ENCODE data around the gene TXNRD1.

Gene TXNRD1

GRCh38 chr12:104317538-104318210 is 102.1 kb downstream of the TXNRD1 start:
- Histone ChIP-seq H3K36me3 (ENCODE audit: control insufficient read depth in 2 of 2, insufficient read depth in 1 of 2, low read length in 2 of 2) (peaks cover 48 to 96% of the 10 kb centered on the region in 2 experiments), H3K4me3 (ENCODE audit: low read depth, low read length) (no peak overlapping the region), H3K4me1 (ENCODE audit: control insufficient read depth, insufficient read depth, low read length) (no peaks in the 10 kb centered on the region), H3K9me3 (ENCODE audit: control insufficient read depth, insufficient read depth, low read depth, low read length) (no peaks in the 10 kb centered on the region), H3K27ac (ENCODE audit: extremely low read depth, low read depth, low read length) (no peak overlapping the region)
- ChIA-PET CTCF (no interaction called here), POLR2A (no interaction called here)
- TF ChIP-seq ZNF174 (tag by site-specific recombination; IDR thresholded peaks at IDR 0.05) (no peak), ZNF311 (tag by site-specific recombination; IDR thresholded peaks at IDR 0.05; ENCODE audit: borderline replicate concordance) (no peak), PRDM1 (tag by site-specific recombination; IDR thresholded peaks at IDR 0.05) (no peak), ZNF707 (tag by site-specific recombination; IDR thresholded peaks at IDR 0.05) (no peak), KLF9 (tag by site-specific recombination; IDR thresholded peaks at IDR 0.05; ENCODE audit: low read depth) (no peak), ZNF510 (tag by site-specific recombination; IDR thresholded peaks at IDR 0.05; ENCODE audit: insufficient replicate concordance) (no peak), ZNF350 (tag by site-specific recombination; IDR thresholded peaks at IDR 0.05) (no peak), ZNF530 (tag by site-specific recombination; IDR thresholded peaks at IDR 0.05; ENCODE audit: low read depth) (no peak), SP2 (tag by site-specific recombination; IDR thresholded peaks at IDR 0.05) (no peak), ZNF521 (tag by site-specific recombination; IDR thresholded peaks at IDR 0.05) (no peak), ZNF18 (tag by site-specific recombination; IDR thresholded peaks at IDR 0.05) (no peak), ZNF221 (tag by site-specific recombination; IDR thresholded peaks at IDR 0.05; ENCODE audit: borderline replicate concordance) (no peak), ZNF157 (tag by site-specific recombination; IDR thresholded peaks at IDR 0.05) (no peak), ZNF362 (tag by site-specific recombination; IDR thresholded peaks at IDR 0.05) (no peak)

GRCh38 chr12:104319028-104319427 is 103.4 kb downstream of the TXNRD1 start:
- TF ChIP-seq INSM2 (tag by site-specific recombination; IDR thresholded peaks at IDR 0.05) = no peak
- no peaks in the 10 kb centered on the region for H3K9me3 ChIP-seq (ENCODE audit: control insufficient read depth, insufficient read depth, low read depth, low read length)
- no peak overlapping the region for H3K27ac ChIP-seq (ENCODE audit: extremely low read depth, low read depth, low read length)
- no peak overlapping the region for H3K4me3 ChIP-seq (ENCODE audit: low read depth, low read length)
- ChIA-PET CTCF (interaction anchor here (1.1 kb wide), 1 partner anchor 142 kb away, joined by 3 read pairs; no protein-coding TSS in a partner anchor), POLR2A (no interaction called here)
- H3K4me1 ChIP-seq (ENCODE audit: control insufficient read depth, insufficient read depth, low read length) = no peaks in the 10 kb centered on the region
- peaks cover 48 to 85% of the 10 kb centered on the region in 2 experiments for H3K36me3 ChIP-seq (ENCODE audit: control insufficient read depth in 2 of 2, insufficient read depth in 1 of 2, low read length in 2 of 2)

- Histone ChIP-seq H3K9me3 (ENCODE audit: control insufficient read depth, insufficient read depth, low read depth, low read length) (no peaks in the 10 kb centered on the region), H3K4me1 (ENCODE audit: control insufficient read depth, insufficient read depth, low read length) (no peaks in the 10 kb centered on the region), H3K36me3 (ENCODE audit: control insufficient read depth in 2 of 2, insufficient read depth in 1 of 2, low read length in 2 of 2) (peaks cover 47 to 84% of the 10 kb centered on the region in 2 experiments), H3K4me3 (ENCODE audit: low read depth, low read length) (no peak overlapping the region), H3K27ac (ENCODE audit: extremely low read depth, low read depth, low read length) (no peak overlapping the region)
- POLR2A ChIA-PET = interaction anchor here (0.6 kb wide), 2 partner anchors 12 to 18 kb away, joined by 3 to 4 read pairs; no protein-coding TSS in a partner anchor
- CTCF ChIA-PET = interaction anchor here (0.6 to 0.7 kb wide), 5 partner anchors 18 to 510 kb away, joined by 3 to 5 read pairs (median 4); no protein-coding TSS in a partner anchor
- no peak for TF ChIP-seq ZNF521 (tag by site-specific recombination; IDR thresholded peaks at IDR 0.05)
- no peak for TF ChIP-seq HIC1 (tag by site-specific recombination; IDR thresholded peaks at IDR 0.05)
- TF ChIP-seq ZNF664 (tag by site-specific recombination; IDR thresholded peaks at IDR 0.05) = no peak
- TF ChIP-seq PRDM10 (tag by site-specific recombination; IDR thresholded peaks at IDR 0.05) = no peak
- TF ChIP-seq ZNF530 (tag by site-specific recombination; IDR thresholded peaks at IDR 0.05; ENCODE audit: low read depth) = no peak
- TF ChIP-seq ZNF169 (tag by site-specific recombination; IDR thresholded peaks at IDR 0.05) = no peak
Observed at GRCh38 chr12:104319918-104320626, 104.5 kb downstream of the TXNRD1 start.
